Nephron progenitor cell (in vitro differentiated cells): ENCODE results near the gene RSPRY1.

ENCODE experiments used
- DNase-seq: peaks from one replicate; pipeline ENCODE4 v3.0.0; 2021
- H3K27ac Mint-ChIP-seq: 2 replicates; pipeline ENCODE4 v1.8.0; 2021; ENCODE audit warnings: mild to moderate bottlenecking, moderate library complexity, mixed read lengths
- H3K27me3 Mint-ChIP-seq: 2 replicates; pipeline ENCODE4 v1.8.0; 2021; ENCODE audit warnings: mild to moderate bottlenecking, low read depth, mixed read lengths; ENCODE audit not compliant: poor library complexity
- H3K36me3 Mint-ChIP-seq: 2 replicates; pipeline ENCODE4 v1.8.0; 2021; ENCODE audit warnings: low read depth, mixed read lengths
- H3K4me1 Mint-ChIP-seq: 2 replicates; pipeline ENCODE4 v1.8.0; 2021; ENCODE audit warnings: mixed read lengths
- H3K4me3 Mint-ChIP-seq: 2 replicates; pipeline ENCODE4 v1.8.0; 2021; ENCODE audit warnings: mild to moderate bottlenecking, moderate library complexity, mixed read lengths
- H3K9me3 Mint-ChIP-seq: 2 replicates; pipeline ENCODE4 v1.8.0; 2021; ENCODE audit warnings: mild to moderate bottlenecking, moderate library complexity, mixed read lengths
- TF ChIP-seq, protein P1 (sequence below): fragments of 200-600 bp; sonication (generic); IDR thresholded peaks from 2 replicates; pipeline ENCODE4 v1.5.0; 2021; ENCODE audit warnings: antibody characterized with exemption

The RSPRY1 gene

DNA sequence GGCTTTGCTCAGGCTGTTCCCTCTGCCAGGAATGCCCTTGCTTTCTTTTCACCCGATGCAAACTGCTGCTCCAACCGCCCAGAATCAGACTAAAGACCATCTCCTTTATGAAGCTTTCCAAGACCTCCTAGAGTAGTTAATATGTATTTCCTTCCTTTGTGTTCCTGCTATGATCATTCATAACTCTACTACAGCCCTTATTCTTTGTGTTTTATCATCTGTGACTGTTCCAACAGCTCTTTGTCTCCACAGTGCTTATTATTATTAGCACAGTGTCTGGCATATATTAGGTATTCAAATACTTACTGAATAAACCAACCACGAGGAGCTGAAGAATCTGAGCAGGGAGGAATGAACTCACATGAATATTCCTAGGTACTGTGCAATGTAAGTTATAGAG is 7.9 kb upstream of the RSPRY1 start:
- no peaks in the 10 kb centered on the region for H3K27me3 Mint-ChIP-seq
- no peak for DNase-seq
- H3K4me1 Mint-ChIP-seq, result peaks cover 9% of the 10 kb centered on the region
- H3K27ac Mint-ChIP-seq, result no peak overlapping the region
- no peak overlapping the region for H3K4me3 Mint-ChIP-seq
- no peaks in the 10 kb centered on the region for H3K9me3 Mint-ChIP-seq
- TF ChIP-seq, protein P1, sequence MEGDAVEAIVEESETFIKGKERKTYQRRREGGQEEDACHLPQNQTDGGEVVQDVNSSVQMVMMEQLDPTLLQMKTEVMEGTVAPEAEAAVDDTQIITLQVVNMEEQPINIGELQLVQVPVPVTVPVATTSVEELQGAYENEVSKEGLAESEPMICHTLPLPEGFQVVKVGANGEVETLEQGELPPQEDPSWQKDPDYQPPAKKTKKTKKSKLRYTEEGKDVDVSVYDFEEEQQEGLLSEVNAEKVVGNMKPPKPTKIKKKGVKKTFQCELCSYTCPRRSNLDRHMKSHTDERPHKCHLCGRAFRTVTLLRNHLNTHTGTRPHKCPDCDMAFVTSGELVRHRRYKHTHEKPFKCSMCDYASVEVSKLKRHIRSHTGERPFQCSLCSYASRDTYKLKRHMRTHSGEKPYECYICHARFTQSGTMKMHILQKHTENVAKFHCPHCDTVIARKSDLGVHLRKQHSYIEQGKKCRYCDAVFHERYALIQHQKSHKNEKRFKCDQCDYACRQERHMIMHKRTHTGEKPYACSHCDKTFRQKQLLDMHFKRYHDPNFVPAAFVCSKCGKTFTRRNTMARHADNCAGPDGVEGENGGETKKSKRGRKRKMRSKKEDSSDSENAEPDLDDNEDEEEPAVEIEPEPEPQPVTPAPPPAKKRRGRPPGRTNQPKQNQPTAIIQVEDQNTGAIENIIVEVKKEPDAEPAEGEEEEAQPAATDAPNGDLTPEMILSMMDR, result no peak
- peaks cover 14% of the 10 kb centered on the region for H3K36me3 Mint-ChIP-seq

DNA sequence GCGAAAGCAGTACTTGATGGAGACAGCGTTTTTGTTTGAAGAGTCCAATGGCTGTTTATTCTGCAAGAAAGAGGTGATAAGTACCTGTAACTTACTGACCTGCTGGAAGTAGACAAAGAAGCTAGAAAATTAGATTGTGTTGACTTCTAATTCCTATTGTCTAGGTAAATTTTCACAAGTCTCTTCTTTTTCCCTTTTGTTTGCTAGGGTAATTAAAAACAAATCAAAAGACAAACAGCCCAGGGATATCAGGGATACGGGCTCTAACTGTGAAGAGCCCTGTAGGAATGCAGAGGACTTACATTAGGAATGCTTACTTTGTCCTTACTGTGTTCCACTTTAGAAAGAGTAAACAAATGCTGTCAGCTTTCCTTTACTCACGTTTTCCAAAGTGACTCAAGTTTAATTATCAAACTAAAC is 7.3 kb upstream of the RSPRY1 start:
- no peak for DNase-seq
- TF ChIP-seq, protein P1, result no peak
- Mint-ChIP-seq H3K4me3 (no peak overlapping the region), H3K27me3 (no peaks in the 10 kb centered on the region), H3K4me1 (peaks cover 11% of the 10 kb centered on the region), H3K27ac (no peak overlapping the region), H3K9me3 (peaks cover 2% of the 10 kb centered on the region), H3K36me3 (peaks cover 8% of the 10 kb centered on the region)

DNA sequence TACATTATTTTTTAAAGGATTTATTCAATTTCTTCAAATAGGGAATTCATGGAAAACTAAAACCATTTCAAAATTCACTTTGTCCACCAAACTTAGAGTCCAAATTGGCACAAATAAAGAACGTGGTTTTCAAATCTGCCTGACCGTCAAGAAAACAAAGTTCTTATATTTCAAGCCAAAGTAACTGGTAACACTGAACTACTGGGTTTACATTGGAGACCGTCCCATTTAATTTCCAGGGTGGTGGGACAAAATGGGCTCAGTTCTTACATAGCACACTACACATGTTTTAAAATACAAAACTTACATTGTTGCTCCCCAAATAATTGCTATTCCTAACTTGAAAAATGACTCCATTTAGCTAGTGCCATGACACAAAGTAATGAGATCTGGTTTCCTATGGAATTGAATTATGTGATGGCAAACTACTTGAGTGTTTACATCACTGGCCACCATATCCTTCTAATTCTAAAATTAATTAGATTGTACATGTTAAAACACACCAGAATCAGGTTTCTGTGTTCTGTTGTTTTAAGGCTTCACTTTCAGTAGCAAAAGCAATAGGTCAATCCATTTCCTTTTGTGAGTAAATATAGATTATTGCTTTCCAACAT is 6.8 kb upstream of the RSPRY1 start:
- Mint-ChIP-seq H3K27me3 (no peaks in the 10 kb centered on the region), H3K36me3 (peaks cover 6% of the 10 kb centered on the region), H3K4me3 (no peak overlapping the region), H3K4me1 (peaks cover 16% of the 10 kb centered on the region), H3K27ac (no peak overlapping the region), H3K9me3 (peaks cover 6% of the 10 kb centered on the region)
- DNase-seq, result no peak
- TF ChIP-seq, protein P1, result no peak

DNA sequence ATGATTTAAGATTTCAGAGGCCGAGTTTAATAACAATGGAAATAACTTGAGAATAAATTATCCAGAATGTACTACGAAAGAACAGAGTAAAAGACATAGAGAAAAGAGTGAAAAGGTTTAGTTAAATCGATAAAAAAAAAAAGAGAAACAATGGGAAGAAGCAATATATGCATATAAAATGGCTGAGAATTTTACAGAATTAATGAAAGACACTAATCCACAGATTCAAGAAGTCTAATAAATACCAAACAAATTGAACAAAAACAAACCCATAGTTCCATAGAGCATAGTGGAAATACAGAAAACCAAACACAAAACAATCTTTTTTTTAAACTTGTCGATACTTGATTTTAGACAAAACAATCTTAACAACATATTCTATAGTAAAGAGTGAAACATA is 2.0 kb upstream of the RSPRY1 start:
- peaks cover 6% of the 10 kb centered on the region for H3K9me3 Mint-ChIP-seq
- H3K27me3 Mint-ChIP-seq, result peaks cover 2% of the 10 kb centered on the region
- H3K27ac Mint-ChIP-seq, result peak overlapping the region; percentile 7
- peaks cover 46% of the 10 kb centered on the region for H3K4me1 Mint-ChIP-seq
- DNase-seq, result no peak
- no peaks in the 10 kb centered on the region for H3K36me3 Mint-ChIP-seq
- H3K4me3 Mint-ChIP-seq, result peak overlapping the region; percentile 99
- TF ChIP-seq, protein P1, result no peak

DNA sequence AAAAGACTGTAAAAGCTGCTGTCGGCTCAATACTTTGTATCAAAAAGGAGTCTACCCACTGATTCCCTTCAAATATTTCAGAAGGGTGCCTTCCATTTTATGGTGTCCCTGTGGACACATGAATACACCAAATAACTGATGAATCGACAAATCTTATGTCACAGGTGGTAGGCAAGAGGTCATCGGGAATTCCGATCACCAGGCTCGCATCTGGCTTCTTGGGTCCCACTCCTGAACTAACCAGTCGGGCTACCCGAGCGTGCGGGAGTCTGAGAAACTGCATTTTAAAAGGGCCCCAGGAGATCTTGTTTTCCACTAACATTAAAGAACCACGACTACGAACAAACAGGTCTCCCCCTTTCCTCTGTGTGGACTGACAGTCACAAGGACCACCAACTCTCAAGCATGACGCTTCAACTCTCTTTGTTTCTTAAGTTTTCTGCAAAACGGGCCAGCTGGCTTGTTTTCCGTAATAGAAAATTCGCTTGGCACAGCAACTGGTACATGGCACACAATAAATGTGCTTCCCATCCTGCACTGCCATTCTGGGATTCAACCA is 1.2 kb upstream of the RSPRY1 start:
- Mint-ChIP-seq H3K4me1 (peaks cover 45% of the 10 kb centered on the region), H3K27ac (peak overlapping the region; percentile 77), H3K27me3 (peaks cover 2% of the 10 kb centered on the region), H3K9me3 (peaks cover 6% of the 10 kb centered on the region), H3K4me3 (peak overlapping the region; percentile 99), H3K36me3 (peaks cover 3% of the 10 kb centered on the region)
- DNase-seq, result no peak
- TF ChIP-seq, protein P1, result no peak

DNA sequence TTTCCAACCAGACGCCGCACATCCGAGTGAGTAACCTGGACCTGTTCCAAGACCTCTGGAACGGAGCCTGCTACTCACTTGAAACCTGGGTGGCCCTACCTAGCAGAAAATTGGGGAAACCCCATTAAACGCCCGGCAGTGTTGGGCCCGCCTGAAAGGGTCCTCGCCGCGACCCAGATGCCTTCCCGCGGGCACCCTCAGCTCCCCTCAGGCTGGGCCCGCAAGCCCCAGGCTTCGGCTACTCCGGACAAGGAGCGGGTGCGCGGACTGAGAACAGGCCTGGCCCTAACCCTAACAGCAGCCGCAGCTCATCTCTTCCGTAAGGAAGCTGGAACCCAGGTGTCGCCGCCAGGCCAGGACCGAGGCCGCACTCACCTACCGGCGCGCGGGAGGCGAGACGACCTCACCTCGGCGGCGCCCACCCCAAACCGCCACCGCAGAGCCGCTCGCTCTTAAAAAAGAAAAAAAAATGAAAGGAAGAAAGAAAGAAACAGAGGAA is 634 bp upstream of the RSPRY1 start:
- H3K27ac Mint-ChIP-seq, result peak overlapping the region; percentile 77
- peaks cover 2% of the 10 kb centered on the region for H3K27me3 Mint-ChIP-seq
- H3K9me3 Mint-ChIP-seq, result peaks cover 6% of the 10 kb centered on the region
- peaks cover 49% of the 10 kb centered on the region for H3K4me1 Mint-ChIP-seq
- peak; percentile 38 for DNase-seq
- H3K36me3 Mint-ChIP-seq, result peaks cover 6% of the 10 kb centered on the region
- H3K4me3 Mint-ChIP-seq, result peak overlapping the region; percentile 99
- TF ChIP-seq, protein P1, result no peak
